Psoas muscle (tissue), 8 donors: ENCODE results near the gene TMEM94. TPM values are rescaled to one million over a fixed set of nuclear protein-coding genes. Genes with fewer than 3 reads are reported as not detected.

ENCODE experiments used
- ATAC-seq, 4 donors: fragments of 200-7000 bp; cut with Tn5 transposase; one replicate each; pipeline ENCODE4 v1.9.1; 2020; ENCODE audit warnings: moderate library complexity in 3 of 4, mild to moderate bottlenecking in 2 of 4
- DNase-seq, 2 donors: peaks; one replicate each; pipeline ENCODE4 v3.0.0-alpha.2; 2020
- H3K27ac ChIP-seq: fragments of 200-600 bp; one replicate; pipeline ENCODE4 v1.8.0; 2022
- H3K27me3 ChIP-seq, 3 donors: fragments of 200-600 bp in 1 of 3; one replicate each; pipeline versions ENCODE4 v1.6.1 to v1.8.0; 2013 to 2022; ENCODE audit warnings: low read length in 2 of 3, mild to moderate bottlenecking in 2 of 3, moderate library complexity in 1 of 3; ENCODE audit not compliant: insufficient read depth in 3 of 3
- H3K36me3 ChIP-seq, 2 donors: fragments of 200-600 bp in 1 of 2; one replicate each; pipeline versions ENCODE4 v1.6.1 to v1.8.0; 2013 to 2022; ENCODE audit warnings: low read depth in 1 of 2, mild to moderate bottlenecking in 1 of 2, moderate library complexity in 1 of 2; ENCODE audit not compliant: insufficient read depth in 1 of 2
- H3K4me1 ChIP-seq: fragments of 200-600 bp; one replicate; pipeline ENCODE4 v1.8.0; 2022
- H3K4me3 ChIP-seq: fragments of 200-600 bp; one replicate; pipeline ENCODE4 v1.8.0; 2022; ENCODE audit warnings: mild to moderate bottlenecking
- H3K9me3 ChIP-seq: fragments of 200-600 bp; one replicate; pipeline ENCODE4 v1.8.0; 2022
- WGBS, 3 donors: extraction: QIAGEN DNeasy Blood & Tissue Kit; methylation state at CpG; one replicate each; pipeline versions ENCODE4 v1.1.6 to v1.1.7; 2013; 5-methylcytosine and 5-hydroxymethylcytosine counted together
- intact Hi-C, 2 donors: fragments of 100-400 bp; cut with DNase I; formaldehyde crosslinking; loops; one replicate each; pipeline versions ENCODE4 v1.11.0 to v1.14.2; 2022
- polyA plus RNA-seq, 3 donors: library from polyadenylated mRNA; stranded (reverse); fragments of 200-250 nt; gene quantifications; one replicate each; pipeline ENCODE4 v1.2.3, GENCODE V29; 2013
- total RNA-seq, 4 donors: library from RNA; stranded (reverse); fragmentation: NEBNext Ultra II Directional in 2 of 4; extraction: Animal tissue kit (Norgen Biotek cat#: 25700) in 2 of 4; gene quantifications; one replicate each; pipeline versions ENCODE4 v1.2.1 to v1.2.4, GENCODE V29; 2021 to 2023
- TF ChIP-seq, protein P1 (sequence below): fragments of 200-600 bp; IDR thresholded peaks from one replicate; pipeline ENCODE4 v1.8.0; 2022; ENCODE audit warnings: antibody characterized with exemption
- donor health status: healthy with polysubstance abuse.
- donor health status: DM: no; HTN: no; CAD: no; lungs with moderate emphysema.
- donor health status: Bipolar disorder and iron deficiency.
- donor health status: healthy.
- donor health status: DM: yes; HTN: yes; CAD: no.
- donor health status: DM: no; HTN: no; CAD: no.
- donor health status: DM: no; HTN: no; CAD: no.
- donor health status: DM: yes; HTN: yes; CAD: no.

TMEM94 gene
- total and polyA plus RNA-seq, 7 donors: 18.7 to 64.3 (median 47.5) TPM

DNA sequence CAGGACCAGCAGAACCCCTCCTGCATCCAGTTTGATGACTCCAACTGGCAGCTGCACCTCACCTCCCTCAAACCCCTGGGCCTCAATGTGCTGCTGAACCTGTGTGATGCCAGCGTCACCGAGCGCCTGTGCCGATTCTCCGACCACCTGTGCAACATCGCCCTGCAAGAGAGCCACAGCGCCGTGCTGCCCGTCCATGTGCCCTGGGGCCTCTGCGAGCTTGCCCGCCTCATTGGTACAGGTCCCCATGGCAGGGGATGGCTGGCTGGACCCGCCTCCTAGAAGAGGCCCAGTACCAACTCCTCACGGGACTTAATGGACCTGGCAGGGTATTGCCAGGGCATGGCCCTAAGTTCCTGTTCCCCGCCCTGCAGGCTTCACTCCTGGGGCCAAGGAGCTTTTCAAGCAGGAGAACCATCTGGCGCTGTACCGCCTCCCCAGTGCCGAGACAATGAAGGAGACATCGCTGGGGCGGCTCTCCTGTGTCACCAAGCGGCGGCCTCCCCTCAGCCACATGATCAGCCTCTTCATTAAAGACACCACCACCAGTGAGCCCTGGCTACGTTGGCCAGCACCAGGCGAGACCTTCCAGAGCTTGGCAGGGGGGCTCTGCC lies 36.2 kb downstream of the TMEM94 start:
- ATAC-seq (no peak), DNase-seq (no peak)
- Histone ChIP-seq H3K4me3 (no peak overlapping the region), H3K4me1 (peaks cover 35% of the 10 kb centered on the region), H3K36me3 (peaks cover 0 to 68% of the 10 kb centered on the region in 2 donors), H3K9me3 (no peaks in the 10 kb centered on the region), H3K27ac (no peak overlapping the region), H3K27me3 (no peaks in the 10 kb centered on the region)
- intact Hi-C loops: no loop called here
- TF ChIP-seq, protein P1, sequence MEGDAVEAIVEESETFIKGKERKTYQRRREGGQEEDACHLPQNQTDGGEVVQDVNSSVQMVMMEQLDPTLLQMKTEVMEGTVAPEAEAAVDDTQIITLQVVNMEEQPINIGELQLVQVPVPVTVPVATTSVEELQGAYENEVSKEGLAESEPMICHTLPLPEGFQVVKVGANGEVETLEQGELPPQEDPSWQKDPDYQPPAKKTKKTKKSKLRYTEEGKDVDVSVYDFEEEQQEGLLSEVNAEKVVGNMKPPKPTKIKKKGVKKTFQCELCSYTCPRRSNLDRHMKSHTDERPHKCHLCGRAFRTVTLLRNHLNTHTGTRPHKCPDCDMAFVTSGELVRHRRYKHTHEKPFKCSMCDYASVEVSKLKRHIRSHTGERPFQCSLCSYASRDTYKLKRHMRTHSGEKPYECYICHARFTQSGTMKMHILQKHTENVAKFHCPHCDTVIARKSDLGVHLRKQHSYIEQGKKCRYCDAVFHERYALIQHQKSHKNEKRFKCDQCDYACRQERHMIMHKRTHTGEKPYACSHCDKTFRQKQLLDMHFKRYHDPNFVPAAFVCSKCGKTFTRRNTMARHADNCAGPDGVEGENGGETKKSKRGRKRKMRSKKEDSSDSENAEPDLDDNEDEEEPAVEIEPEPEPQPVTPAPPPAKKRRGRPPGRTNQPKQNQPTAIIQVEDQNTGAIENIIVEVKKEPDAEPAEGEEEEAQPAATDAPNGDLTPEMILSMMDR: no peak
- 88 to 91% (median 90%) methylated on average over 23 of the region's 23 CpGs for WGBS, 3 donors

DNA sequence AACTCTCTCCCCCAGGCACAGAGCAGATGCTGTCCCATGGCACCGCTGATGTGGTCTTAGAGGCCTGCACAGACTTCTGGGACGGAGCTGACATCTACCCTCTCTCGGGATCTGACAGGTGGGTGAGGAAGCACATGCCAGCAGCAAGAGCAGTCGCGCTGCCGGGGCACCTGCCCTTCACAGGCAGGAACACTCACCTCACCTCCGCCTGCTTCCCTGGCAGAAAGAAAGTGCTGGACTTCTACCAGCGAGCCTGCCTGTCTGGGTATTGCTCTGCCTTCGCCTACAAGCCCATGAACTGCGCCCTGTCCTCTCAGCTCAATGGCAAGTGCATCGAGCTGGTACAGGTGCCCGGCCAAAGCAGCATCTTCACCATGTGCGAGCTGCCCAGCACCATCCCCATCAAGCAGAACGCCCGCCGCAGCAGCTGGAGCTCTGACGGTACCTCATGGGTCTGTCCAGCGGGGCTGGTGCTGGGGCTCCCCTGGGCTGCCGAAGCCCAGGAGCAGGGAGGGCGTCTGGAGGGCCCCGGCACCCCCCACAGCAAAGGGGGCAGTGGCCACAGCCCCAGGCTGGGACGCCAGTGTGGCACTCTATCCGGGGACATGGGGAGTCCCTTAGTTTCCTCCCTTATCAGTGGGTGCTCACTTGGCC lies 37.2 kb downstream of the TMEM94 start:
- peaks cover 0 to 76% of the 10 kb centered on the region in 2 donors for H3K36me3 ChIP-seq
- TF ChIP-seq, protein P1: no peak
- no peaks in the 10 kb centered on the region for H3K27me3 ChIP-seq
- no peak for ATAC-seq
- H3K9me3 ChIP-seq: no peaks in the 10 kb centered on the region
- peaks cover 28% of the 10 kb centered on the region for H3K4me1 ChIP-seq
- no peak for DNase-seq
- intact Hi-C loops: no loop called here
- no peak overlapping the region for H3K4me3 ChIP-seq
- WGBS, 3 donors: 92 to 94% (median 93%) methylated on average over 22 to 23 of the region's 23 CpGs
- H3K27ac ChIP-seq: no peak overlapping the region

DNA sequence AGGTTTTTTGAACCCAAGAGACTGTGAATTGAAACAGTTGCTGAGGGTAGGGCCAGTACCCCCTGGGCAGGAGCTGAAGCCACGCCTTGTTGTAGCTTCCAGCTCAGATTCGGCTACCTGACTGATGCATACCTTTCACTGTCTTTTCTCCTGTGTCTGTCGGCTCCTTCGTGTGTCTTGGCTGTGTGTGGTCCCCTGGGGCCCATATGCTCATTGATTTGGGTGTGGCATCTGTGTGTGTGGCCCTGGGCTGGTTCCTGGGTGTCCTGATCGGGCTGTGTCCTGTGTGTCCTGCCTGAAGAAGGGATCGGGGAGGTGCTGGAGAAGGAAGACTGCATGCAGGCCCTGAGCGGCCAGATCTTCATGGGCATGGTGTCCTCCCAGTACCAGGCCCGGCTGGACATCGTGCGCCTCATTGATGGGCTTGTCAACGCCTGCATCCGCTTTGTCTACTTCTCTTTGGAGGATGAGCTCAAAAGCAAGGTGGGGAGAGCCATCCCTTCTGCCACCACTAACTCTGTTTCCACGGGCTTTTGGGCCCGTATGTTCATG lies 38.0 kb downstream of the TMEM94 start:
- Histone ChIP-seq H3K9me3 (no peaks in the 10 kb centered on the region), H3K36me3 (peaks cover 0 to 80% of the 10 kb centered on the region in 2 donors), H3K27me3 (no peaks in the 10 kb centered on the region), H3K4me3 (no peak overlapping the region), H3K4me1 (peaks cover 27% of the 10 kb centered on the region), H3K27ac (no peak overlapping the region)
- DNase-seq (no peak), ATAC-seq (no peak)
- TF ChIP-seq, protein P1: no peak
- WGBS, 3 donors: 86 to 90% (median 90%) methylated on average over 14 of the region's 14 CpGs
- intact Hi-C loops: no loop called here

DNA sequence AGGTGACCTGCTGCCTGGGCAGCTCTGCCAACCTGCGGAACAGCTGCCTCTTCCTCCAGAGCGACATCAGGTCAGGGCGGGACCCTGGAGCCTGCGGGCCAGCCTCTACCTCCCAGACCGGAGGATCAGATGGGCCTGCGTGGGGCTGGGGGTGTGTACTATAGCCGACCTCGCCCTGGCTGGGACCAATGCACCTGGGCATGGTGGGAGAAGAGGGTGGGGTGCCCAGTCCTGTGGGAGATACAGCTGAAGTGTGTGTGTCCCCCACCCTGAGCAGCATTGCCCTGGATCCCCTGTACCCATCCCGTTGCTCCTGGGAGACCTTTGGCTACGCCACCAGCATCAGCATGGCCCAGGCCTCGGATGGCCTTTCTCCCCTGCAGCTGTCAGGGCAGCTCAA lies 39.6 kb downstream of the TMEM94 start:
- WGBS, 3 donors: 71 to 86% (median 79%) methylated on average over 11 of the region's 11 CpGs
- ATAC-seq (no peak), DNase-seq (no peak)
- TF ChIP-seq, protein P1: no peak
- Histone ChIP-seq H3K27me3 (no peaks in the 10 kb centered on the region), H3K4me1 (peaks cover 11% of the 10 kb centered on the region), H3K36me3 (peaks cover 0 to 95% of the 10 kb centered on the region in 2 donors), H3K27ac (no peak overlapping the region), H3K9me3 (no peaks in the 10 kb centered on the region), H3K4me3 (no peak overlapping the region)
- intact Hi-C loops: no loop called here
